ENCODE measurements around the gene A3GALT2. TPM values are rescaled to one million over a fixed set of nuclear protein-coding genes. Genes with fewer than 3 reads are reported as not detected.

A3GALT2 gene
- polyA plus RNA-seq, 3 donors = not detected

GRCh38 chr1:33263890-33264504, 56.9 kb downstream of the A3GALT2 start:
- Histone ChIP-seq H3K79me2 (ENCODE audit: insufficient read depth, low read length) (peaks cover 85% of the 10 kb centered on the region), H3K4me2 (replicated peaks; ENCODE audit: extremely low read depth, low read length, poor library complexity, severe bottlenecking) (no peak overlapping the region), H2AFZ (ENCODE audit: insufficient read depth, low read depth, low read length, poor library complexity, severe bottlenecking) (no peak overlapping the region), H3K27ac (ENCODE audit: low read depth in 1 of 2, low read length in 2 of 2) (no peak overlapping the region), H3K9ac (ENCODE audit: insufficient read depth, low read length, poor library complexity, severe bottlenecking) (no peak overlapping the region), H3K4me1 (ENCODE audit: control insufficient read depth in 1 of 2, insufficient read depth in 2 of 2, low read length in 2 of 2) (no peaks in the 10 kb centered on the region), H3K27me3 (ENCODE audit: control insufficient read depth in 2 of 2, insufficient read depth in 2 of 2, low read length in 2 of 2) (no peaks in the 10 kb centered on the region), H3K9me3 (replicated peaks in 1 of 2; ENCODE audit: control insufficient read depth in 1 of 2, insufficient read depth in 1 of 2, low read length in 2 of 2) (no peaks in the 10 kb centered on the region), H4K20me1 (ENCODE audit: insufficient read depth, low read length) (peaks cover 99% of the 10 kb centered on the region), H3K4me3 (replicated peaks in 1 of 3; ENCODE audit: low read depth in 2 of 3, low read length in 3 of 3) (no peak overlapping the region), H3K36me3 (replicated peaks in 1 of 2; ENCODE audit: control insufficient read depth in 1 of 2, insufficient read depth in 2 of 2, low read length in 2 of 2) (peaks cover 6 to 28% of the 10 kb centered on the region in 2 donors)
- peaks cover 0 to 1% (median 0%) of the 10 kb centered on the region in 3 donors for H3K27me3 Mint-ChIP-seq (ENCODE audit: low read depth in 3 of 3)
- TF ChIP-seq, protein P1, sequence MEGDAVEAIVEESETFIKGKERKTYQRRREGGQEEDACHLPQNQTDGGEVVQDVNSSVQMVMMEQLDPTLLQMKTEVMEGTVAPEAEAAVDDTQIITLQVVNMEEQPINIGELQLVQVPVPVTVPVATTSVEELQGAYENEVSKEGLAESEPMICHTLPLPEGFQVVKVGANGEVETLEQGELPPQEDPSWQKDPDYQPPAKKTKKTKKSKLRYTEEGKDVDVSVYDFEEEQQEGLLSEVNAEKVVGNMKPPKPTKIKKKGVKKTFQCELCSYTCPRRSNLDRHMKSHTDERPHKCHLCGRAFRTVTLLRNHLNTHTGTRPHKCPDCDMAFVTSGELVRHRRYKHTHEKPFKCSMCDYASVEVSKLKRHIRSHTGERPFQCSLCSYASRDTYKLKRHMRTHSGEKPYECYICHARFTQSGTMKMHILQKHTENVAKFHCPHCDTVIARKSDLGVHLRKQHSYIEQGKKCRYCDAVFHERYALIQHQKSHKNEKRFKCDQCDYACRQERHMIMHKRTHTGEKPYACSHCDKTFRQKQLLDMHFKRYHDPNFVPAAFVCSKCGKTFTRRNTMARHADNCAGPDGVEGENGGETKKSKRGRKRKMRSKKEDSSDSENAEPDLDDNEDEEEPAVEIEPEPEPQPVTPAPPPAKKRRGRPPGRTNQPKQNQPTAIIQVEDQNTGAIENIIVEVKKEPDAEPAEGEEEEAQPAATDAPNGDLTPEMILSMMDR (IDR thresholded peaks at IDR 0.05) = no peak
- WGBS (ENCODE audit: insufficient coverage) = 90% methylated on average over 1 of the region's 5 CpGs
- H3K27ac Mint-ChIP-seq = no peak overlapping the region
- no peak for DNase-seq
- H3K4me3 Mint-ChIP-seq = no peak overlapping the region
- H3K4me1 Mint-ChIP-seq = peaks cover 22% of the 10 kb centered on the region
- H3K36me3 Mint-ChIP-seq = peaks cover 8 to 29% of the 10 kb centered on the region in 2 donors
- H3K9me3 Mint-ChIP-seq = no peaks in the 10 kb centered on the region
- intact Hi-C loops (cut with micrococcal nuclease) = no loop called here

GRCh38 chr1:33261344-33261743, 59.6 kb downstream of the A3GALT2 start:
- Mint-ChIP-seq H3K9me3 (no peaks in the 10 kb centered on the region), H3K36me3 (peaks cover 6 to 22% of the 10 kb centered on the region in 2 donors), H3K4me1 (peaks cover 35% of the 10 kb centered on the region), H3K4me3 (no peak overlapping the region), H3K27ac (peak overlapping the region in 1 of 7 donors; percentile 76), H3K27me3 (ENCODE audit: low read depth in 3 of 3) (no peaks in the 10 kb centered on the region)
- intact Hi-C loops (cut with micrococcal nuclease) = no loop called here
- no peaks in the 10 kb centered on the region for H3K9me3 ChIP-seq (replicated peaks in 1 of 2; ENCODE audit: control insufficient read depth in 1 of 2, insufficient read depth in 1 of 2, low read length in 2 of 2)
- peaks cover 15 to 16% of the 10 kb centered on the region in 2 donors for H3K4me1 ChIP-seq (ENCODE audit: control insufficient read depth in 1 of 2, insufficient read depth in 2 of 2, low read length in 2 of 2)
- no peak for DNase-seq
- H3K4me3 ChIP-seq (replicated peaks in 1 of 3; ENCODE audit: low read depth in 2 of 3, low read length in 3 of 3) = no peak overlapping the region
- H3K27ac ChIP-seq (ENCODE audit: low read depth in 1 of 2, low read length in 2 of 2) = no peak overlapping the region
- H3K9ac ChIP-seq (ENCODE audit: insufficient read depth, low read length, poor library complexity, severe bottlenecking) = no peak overlapping the region
- peaks cover 88% of the 10 kb centered on the region for H4K20me1 ChIP-seq (ENCODE audit: insufficient read depth, low read length)
- peaks cover 6 to 14% of the 10 kb centered on the region in 2 donors for H3K36me3 ChIP-seq (replicated peaks in 1 of 2; ENCODE audit: control insufficient read depth in 1 of 2, insufficient read depth in 2 of 2, low read length in 2 of 2)
- no peaks in the 10 kb centered on the region for H3K27me3 ChIP-seq (ENCODE audit: control insufficient read depth in 2 of 2, insufficient read depth in 2 of 2, low read length in 2 of 2)
- TF ChIP-seq, protein P1 (IDR thresholded peaks at IDR 0.05) = no peak
- H3K4me2 ChIP-seq (replicated peaks; ENCODE audit: extremely low read depth, low read length, poor library complexity, severe bottlenecking) = no peak overlapping the region
- H2AFZ ChIP-seq (ENCODE audit: insufficient read depth, low read depth, low read length, poor library complexity, severe bottlenecking) = no peak overlapping the region
- WGBS (ENCODE audit: insufficient coverage) = 90% methylated on average over 5 of the region's 7 CpGs
- peaks cover 89% of the 10 kb centered on the region for H3K79me2 ChIP-seq (ENCODE audit: insufficient read depth, low read length)

Measured in CD14-positive monocyte (primary cell).